Measurements from ENCODE around the gene ENOX2. TPM values are rescaled to one million over a fixed set of nuclear protein-coding genes. Genes with fewer than 3 reads are reported as not detected.

Gene ENOX2
- total and polyA plus RNA-seq, 8 donors, result 1.1 to 6.4 (median 4.7) TPM

DNA sequence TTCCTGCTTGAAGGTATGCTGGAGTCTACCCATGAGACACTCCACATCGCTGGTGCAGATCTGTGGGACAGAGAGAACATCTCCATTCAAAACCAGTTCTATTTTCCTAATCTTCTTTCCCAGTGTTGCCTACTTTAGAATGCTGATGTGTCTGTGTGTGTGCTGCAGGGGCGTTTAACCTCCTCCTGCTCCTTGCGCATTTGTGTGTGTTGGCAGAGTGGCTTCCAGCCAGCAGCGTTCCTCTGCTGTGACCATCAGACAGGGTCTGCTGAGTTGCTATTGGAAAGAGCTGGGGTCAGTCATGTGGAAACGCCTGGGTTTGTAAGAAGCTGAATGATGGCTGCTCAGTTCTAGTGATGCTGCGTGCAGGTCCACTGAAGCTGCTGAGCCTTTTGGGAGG is 277.6 kb downstream of the ENOX2 start:
- H3K36me3 ChIP-seq, result no peaks in the 10 kb centered on the region
- ATAC-seq, result no peak
- H3K27me3 ChIP-seq, result no peaks in the 10 kb centered on the region
- no peaks in the 10 kb centered on the region for H3K4me1 ChIP-seq
- H3K4me3 ChIP-seq, result no peak overlapping the region
- no peak for FAIRE-seq
- 55 to 86% methylated on average over 6 of the region's 6 CpGs for WGBS, 2 donors
- TF ChIP-seq, protein P1, sequence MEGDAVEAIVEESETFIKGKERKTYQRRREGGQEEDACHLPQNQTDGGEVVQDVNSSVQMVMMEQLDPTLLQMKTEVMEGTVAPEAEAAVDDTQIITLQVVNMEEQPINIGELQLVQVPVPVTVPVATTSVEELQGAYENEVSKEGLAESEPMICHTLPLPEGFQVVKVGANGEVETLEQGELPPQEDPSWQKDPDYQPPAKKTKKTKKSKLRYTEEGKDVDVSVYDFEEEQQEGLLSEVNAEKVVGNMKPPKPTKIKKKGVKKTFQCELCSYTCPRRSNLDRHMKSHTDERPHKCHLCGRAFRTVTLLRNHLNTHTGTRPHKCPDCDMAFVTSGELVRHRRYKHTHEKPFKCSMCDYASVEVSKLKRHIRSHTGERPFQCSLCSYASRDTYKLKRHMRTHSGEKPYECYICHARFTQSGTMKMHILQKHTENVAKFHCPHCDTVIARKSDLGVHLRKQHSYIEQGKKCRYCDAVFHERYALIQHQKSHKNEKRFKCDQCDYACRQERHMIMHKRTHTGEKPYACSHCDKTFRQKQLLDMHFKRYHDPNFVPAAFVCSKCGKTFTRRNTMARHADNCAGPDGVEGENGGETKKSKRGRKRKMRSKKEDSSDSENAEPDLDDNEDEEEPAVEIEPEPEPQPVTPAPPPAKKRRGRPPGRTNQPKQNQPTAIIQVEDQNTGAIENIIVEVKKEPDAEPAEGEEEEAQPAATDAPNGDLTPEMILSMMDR (IDR thresholded peaks at IDR 0.05), result no peak
- H3K27ac ChIP-seq, result no peak overlapping the region
- DNase-seq, result no peak
- intact Hi-C loops (cut with DNase I), result no loop called here
- no peaks in the 10 kb centered on the region for H3K9me3 ChIP-seq

DNA sequence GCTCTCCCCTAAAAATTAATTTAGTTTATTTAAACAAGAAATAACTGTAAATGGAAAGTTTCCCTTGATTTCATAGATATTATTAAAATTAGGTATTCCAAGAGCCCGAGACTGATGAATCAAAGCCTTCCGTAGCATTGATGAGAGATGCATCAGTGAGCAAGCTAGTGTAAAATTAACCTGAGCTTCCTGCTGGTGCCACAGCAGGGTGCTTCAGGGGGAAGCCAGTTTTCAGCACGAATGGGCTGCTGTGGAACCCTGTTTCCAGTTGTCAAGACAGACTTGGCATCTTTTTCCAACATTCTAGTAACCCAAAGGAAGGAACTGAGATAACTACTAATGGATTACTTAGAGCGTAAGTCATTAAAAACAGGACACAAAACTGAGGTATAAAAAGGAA is 279.5 kb downstream of the ENOX2 start:
- no peak for FAIRE-seq
- no peak overlapping the region for H3K27ac ChIP-seq
- H3K36me3 ChIP-seq, result no peaks in the 10 kb centered on the region
- TF ChIP-seq, protein P1 (IDR thresholded peaks at IDR 0.05), result no peak
- no peak overlapping the region for H3K4me3 ChIP-seq
- H3K4me1 ChIP-seq, result no peaks in the 10 kb centered on the region
- no peak for DNase-seq
- no peaks in the 10 kb centered on the region for H3K27me3 ChIP-seq
- WGBS, 2 donors, result 77 to 79% methylated on average over 4 of the region's 4 CpGs
- intact Hi-C loops (cut with DNase I), result no loop called here
- no peaks in the 10 kb centered on the region for H3K9me3 ChIP-seq
- ATAC-seq, result no peak

DNA sequence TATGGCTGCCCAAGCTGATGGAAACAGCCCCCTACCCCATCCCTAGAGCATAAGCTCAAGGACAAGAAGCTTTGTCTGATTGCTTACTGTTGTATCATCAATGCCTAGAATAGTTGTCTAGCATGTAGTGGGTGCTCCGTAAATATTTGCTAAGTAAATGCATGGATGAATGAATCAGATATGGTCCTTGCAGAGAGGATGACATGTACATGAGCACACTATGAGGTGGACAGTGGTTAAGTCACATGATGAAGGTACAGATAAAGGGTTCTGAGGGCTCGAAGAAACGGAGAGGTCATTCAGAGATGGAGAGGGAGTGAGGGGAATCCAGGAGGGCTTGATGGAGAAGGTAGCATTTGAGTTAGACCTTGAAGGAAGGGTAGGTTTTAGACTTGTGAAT is 287.1 kb downstream of the ENOX2 start:
- 67 to 76% methylated on average over 3 of the region's 3 CpGs for WGBS, 2 donors
- no peaks in the 10 kb centered on the region for H3K9me3 ChIP-seq
- ATAC-seq (no peak), FAIRE-seq (no peak), DNase-seq (no peak)
- TF ChIP-seq, protein P1 (IDR thresholded peaks at IDR 0.05), result no peak
- no peak overlapping the region for H3K27ac ChIP-seq
- H3K4me1 ChIP-seq, result no peaks in the 10 kb centered on the region
- H3K4me3 ChIP-seq, result no peak overlapping the region
- H3K27me3 ChIP-seq, result peaks cover 0 to 6% (median 0%) of the 10 kb centered on the region in 4 donors
- H3K36me3 ChIP-seq, result no peaks in the 10 kb centered on the region
- intact Hi-C loops (cut with DNase I), result no loop called here

DNA sequence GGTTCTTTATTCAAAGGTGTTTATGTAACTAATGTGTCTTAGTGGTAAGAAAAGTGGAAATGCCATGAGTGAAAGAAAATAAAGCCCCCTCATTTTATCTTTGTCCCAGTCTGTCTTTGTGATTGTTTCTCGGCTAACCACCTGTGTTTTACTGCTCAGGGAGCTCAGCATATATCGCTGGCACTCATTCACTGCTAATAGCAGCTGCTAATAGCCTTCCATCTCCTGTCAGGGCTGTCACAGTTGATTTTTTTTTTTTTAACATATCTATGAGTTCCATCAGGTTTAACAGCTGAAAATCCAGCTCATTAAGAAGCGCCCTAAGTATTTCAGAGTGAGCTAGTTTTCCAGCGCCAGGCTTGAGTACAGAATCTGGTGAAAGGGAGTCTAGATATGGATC is 295.6 kb downstream of the ENOX2 start:
- Histone ChIP-seq H3K4me1 (no peaks in the 10 kb centered on the region), H3K4me3 (no peak overlapping the region), H3K27me3 (peaks cover 0 to 21% (median 0%) of the 10 kb centered on the region in 4 donors), H3K27ac (no peak overlapping the region), H3K9me3 (no peaks in the 10 kb centered on the region), H3K36me3 (no peaks in the 10 kb centered on the region)
- intact Hi-C loops (cut with DNase I), result no loop called here
- DNase-seq (no peak), FAIRE-seq (no peak), ATAC-seq (no peak)
- 40 to 45% methylated on average over 4 of the region's 4 CpGs for WGBS, 2 donors
- TF ChIP-seq, protein P1 (IDR thresholded peaks at IDR 0.05), result no peak

DNA sequence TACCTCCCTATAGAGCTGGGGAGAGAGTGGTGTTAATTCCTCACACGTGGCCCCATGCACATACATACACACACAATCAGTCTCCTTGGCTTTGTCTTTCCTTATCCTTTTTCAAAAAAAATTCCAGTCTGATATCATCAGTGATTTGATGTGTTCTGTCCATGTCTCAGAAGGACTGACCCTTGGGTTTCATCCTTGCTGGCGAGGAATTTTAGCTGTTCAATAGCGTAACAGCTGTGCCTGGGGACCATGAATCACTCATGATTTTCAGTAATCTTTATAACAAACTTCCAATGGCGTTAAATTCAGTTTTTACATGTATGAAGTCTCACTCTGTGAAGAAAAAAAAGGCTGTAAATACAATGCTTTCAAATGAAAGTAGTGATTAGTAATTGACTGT is 296.6 kb downstream of the ENOX2 start:
- intact Hi-C loops (cut with DNase I), result no loop called here
- no peak overlapping the region for H3K27ac ChIP-seq
- no peak for FAIRE-seq
- no peaks in the 10 kb centered on the region for H3K4me1 ChIP-seq
- ATAC-seq, result no peak
- WGBS, 2 donors, result 52 to 68% methylated on average over 4 of the region's 4 CpGs
- H3K27me3 ChIP-seq, result peaks cover 0 to 22% (median 0%) of the 10 kb centered on the region in 4 donors
- TF ChIP-seq, protein P1 (IDR thresholded peaks at IDR 0.05), result no peak
- H3K36me3 ChIP-seq, result no peaks in the 10 kb centered on the region
- no peaks in the 10 kb centered on the region for H3K9me3 ChIP-seq
- DNase-seq, result no peak
- no peak overlapping the region for H3K4me3 ChIP-seq

All from pancreas (tissue), 10 donors.